Measurements from ENCODE around the gene RASSF9.

Gene RASSF9

GRCh38 chr12:85820101-85820500 lies 16.1 kb downstream of the RASSF9 start:
- no peak for DNase-seq

- no peak for DNase-seq
Observed at GRCh38 chr12:85814741-85815140, 21.5 kb downstream of the RASSF9 start.

GRCh38 chr12:85814071-85814470 lies 22.1 kb downstream of the RASSF9 start:
- DNase-seq = no peak

- DNase-seq = no peak
Observed at GRCh38 chr12:85809500-85809899, 26.7 kb downstream of the RASSF9 start.

DNA sequence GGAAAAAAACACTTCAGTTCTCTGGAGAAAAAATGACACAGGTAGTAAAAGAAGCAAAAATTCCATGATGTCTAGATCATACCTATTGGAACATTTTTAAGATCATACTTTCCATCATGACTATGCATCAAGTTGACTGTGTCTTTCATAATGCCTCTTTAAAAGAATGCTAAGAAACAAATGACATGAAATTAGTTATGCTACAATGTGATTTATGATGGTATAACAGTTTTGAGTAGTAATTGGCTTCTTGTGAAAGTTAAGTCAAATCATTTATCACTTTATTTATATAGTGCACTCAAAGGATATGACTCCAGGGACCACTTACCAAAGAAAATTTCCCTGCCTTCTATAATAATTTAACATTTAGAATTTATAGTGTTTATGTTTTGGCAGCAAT lies 28.5 kb downstream of the RASSF9 start:
- no peak for DNase-seq

DNA sequence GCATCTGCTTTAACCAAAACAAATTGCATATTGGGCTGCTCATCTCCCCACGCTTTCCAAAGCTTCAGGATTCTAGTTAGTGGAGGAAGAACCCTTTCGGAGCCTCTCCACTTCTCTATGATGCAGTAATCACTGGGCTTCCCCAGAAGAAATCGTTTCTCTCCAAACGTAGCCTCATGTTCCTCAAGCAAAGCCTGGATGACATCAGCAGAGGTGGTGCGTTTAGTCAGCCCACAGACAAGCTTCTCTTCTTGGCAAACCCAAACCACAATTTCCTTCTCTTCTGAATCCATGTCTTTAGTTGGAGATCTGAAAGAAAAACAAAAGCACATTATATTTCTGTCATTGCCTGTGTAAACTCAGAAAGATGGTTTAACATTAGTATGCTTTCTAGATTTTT lies 30.6 kb downstream of the RASSF9 start:
- peak; percentile 94 for DNase-seq

DNA sequence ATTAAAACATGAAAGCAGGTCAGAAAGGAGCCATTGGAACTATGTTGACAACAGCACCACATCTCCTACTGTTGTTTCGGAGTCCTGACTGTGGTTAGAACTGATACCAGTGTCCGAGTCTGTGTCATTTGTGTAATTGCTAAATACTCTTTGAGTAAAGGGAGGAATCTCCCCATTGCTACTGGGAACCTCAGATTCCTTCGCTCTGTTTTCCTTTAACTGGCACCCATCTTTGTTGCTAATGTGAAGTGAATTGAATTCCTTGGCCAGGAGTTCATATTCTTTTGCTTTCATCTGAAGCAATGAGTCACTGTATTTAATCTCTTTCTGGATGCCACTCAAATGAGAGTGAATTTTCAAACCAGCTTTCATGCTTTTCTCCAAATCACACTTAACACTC lies 31.5 kb downstream of the RASSF9 start:
- DNase-seq = no peak

- DNase-seq = no peak
Observed at GRCh38 chr12:85803923-85804322, 32.3 kb downstream of the RASSF9 start.

DNA sequence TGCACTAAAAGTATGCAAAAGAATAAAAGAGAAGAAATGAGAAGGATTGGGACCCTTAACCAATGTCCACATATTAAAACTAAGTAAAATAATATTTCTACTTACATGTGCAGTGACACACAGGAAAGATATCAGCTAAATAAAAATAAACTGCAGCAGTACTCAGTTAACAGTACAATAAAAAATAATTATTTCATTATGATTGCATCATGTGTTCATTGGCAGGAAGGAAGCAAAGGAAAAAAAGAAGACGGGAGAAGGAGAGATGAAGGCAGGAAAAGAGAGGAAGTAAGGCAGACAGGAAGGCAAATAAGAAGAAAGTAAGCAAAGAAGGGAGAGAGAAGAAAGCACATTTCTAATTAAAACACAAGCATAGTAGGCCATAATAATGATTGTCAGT lies 33.0 kb downstream of the RASSF9 start:
- DNase-seq = no peak

- DNase-seq = no peak
Observed at GRCh38 chr12:85798122-85798521, 38.1 kb downstream of the RASSF9 start.

DNA sequence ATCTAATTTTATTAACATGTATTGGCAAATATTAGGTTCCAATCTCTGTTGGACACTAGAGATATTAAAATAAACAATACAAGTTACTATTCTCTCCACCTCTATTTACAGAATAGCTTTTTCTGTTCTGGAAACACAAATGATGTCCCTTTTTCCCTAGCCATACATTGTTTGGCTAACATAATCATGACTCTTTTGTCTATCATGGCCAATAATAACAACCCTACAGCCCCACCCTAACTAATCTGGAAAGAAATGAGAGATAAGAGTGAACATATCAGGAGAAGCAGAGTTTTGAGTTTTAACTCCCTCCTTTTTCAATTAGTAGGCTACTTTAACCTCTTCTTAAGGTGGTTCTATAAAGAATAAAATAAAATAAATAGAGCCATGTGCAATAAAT lies 40.2 kb downstream of the RASSF9 start:
- no peak for DNase-seq

- no peak for DNase-seq
Observed at GRCh38 chr12:85794531-85794930, 41.7 kb downstream of the RASSF9 start.

GRCh38 chr12:85784096-85784720 lies 52.0 kb downstream of the RASSF9 start:
- no peak for DNase-seq

DNA sequence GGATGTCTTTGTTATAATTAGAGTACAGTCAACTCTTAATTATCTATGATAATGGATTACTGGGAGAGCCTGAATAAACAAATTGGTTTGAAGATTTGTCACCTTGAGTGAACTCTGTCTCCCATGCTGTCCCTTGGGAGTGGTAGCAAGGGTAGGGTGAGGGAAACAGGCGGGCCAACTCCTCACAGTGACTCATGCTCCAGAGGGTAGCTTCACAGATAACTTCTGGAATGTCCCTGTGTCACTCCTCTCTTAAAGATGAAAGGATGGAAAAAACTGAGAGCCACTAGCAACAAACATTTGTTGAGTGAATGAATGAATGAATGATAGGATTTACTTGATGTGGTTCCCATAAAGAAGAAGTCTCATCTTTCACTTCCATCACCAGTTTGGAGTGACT lies 53.5 kb downstream of the RASSF9 start:
- DNase-seq = no peak

- DNase-seq = no peak
Observed at GRCh38 chr12:85781766-85782165, 54.4 kb downstream of the RASSF9 start.

- DNase-seq = no peak
Observed at GRCh38 chr12:85779768-85780167, 56.4 kb downstream of the RASSF9 start.

DNA sequence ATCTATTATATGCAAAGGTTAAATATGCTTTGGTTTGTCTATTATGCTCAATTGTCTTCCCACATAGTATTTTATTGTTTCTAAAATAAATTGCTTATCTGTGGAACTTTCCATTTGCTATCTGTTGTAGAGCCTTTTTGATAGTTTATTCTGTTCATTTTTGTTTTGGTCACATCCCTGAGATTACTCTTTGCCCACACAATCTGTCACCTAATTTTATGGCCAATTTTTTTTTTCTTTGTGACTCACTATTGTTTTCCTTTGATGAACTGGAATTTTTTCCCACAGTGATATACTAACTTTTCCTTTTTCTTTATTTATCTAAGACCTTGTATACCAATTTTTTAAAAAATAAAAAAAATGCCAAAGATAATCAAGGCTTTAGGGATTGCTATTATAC lies 61.1 kb downstream of the RASSF9 start:
- DNase-seq = no peak

- no peak for DNase-seq
Observed at GRCh38 chr12:85765453-85765869, 70.7 kb downstream of the RASSF9 start.

DNA sequence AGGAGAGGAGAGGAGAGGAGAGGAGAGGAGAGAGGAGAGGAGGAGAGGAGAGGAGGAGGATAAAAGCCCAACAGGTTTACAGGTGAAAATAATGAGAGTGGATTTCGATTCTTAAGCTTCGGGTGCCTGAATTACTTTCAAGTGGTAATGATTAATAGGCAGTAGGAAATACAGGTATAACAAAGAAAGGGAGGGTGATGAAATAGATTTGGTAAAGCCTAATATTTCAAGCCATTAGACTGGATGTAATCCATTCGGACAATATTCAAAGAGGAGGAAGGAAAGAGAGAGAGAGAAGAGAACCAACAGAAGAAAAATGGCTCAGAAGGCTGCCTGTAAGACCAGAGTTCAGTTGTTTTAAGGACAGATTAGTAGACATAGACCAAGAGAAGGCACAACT lies 76.6 kb downstream of the RASSF9 start:
- DNase-seq = no peak

DNA sequence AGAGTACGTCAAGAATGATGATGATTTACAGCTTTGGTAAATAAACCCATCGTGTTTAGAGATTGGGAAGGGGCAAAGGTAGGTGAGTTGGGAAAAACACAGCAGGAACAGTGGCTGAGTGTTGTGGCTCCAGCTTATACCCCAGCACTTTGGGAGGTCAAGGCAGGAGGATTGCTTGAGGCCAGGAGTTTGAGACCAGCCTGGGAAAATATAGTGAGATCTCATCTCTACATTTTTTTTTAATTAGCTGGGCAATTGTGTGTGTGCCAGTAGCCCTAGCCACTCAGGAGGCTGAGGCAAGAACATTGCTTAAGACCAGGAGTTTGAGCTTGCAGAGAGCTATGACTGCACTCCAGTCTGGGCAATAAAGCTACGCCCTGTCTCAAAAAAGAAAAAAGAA lies 77.1 kb downstream of the RASSF9 start:
- DNase-seq = no peak

GRCh38 chr12:85755760-85756159 lies 80.4 kb downstream of the RASSF9 start:
- no peak for DNase-seq
